H1 (cell line): ENCODE measurements around the gene TXNDC8. TPM values are rescaled to one million over a fixed set of nuclear protein-coding genes. Genes with fewer than 3 reads are reported as not detected.

Experiments used
- CTCF ChIA-PET: fragments of 300-600 bp; sonication (Branson Sonifier 250); formaldehyde crosslinking; loops from one replicate; lab custom pipeline; 2021; ENCODE audit not compliant: partially characterized antibody; lab: Charles Lee
- POLR2A ChIA-PET: fragments of 300-600 bp; sonication (Branson Sonifier 250); formaldehyde crosslinking; loops from one replicate; lab custom pipeline; 2021; ENCODE audit warnings: inconsistent platforms; ENCODE audit not compliant: partially characterized antibody; lab: Charles Lee
- DNase-seq, 2 experiments: peaks; one replicate each; pipeline versions ENCODE4 v3.0.0 to v3.0.0-alpha.2; 2010 to 2022; ENCODE audit warnings: low spot score in 2 of 2, low read depth in 1 of 2, mixed read lengths in 1 of 2
- FAIRE-seq: peaks from 2 replicates; lab custom pipeline; 2011; peaks lifted over from hg19 to GRCh38; lab: Jason Lieb, UNC
- H2AFZ ChIP-seq: 2 replicates; pipeline ENCODE4 v1.8.1; 2012; ENCODE audit warnings: low read length, inconsistent platforms
- H2AK5ac ChIP-seq: 2 replicates; pipeline ENCODE4 v1.6.1; 2013; ENCODE audit warnings: low read depth, low read length
- H2BK120ac ChIP-seq: replicated peaks from 2 replicates; pipeline ENCODE3; 2013; ENCODE audit warnings: low read depth, low read length, inconsistent platforms
- H2BK12ac ChIP-seq: 2 replicates; pipeline ENCODE4 v1.6.1; 2013; ENCODE audit warnings: low read depth, low read length
- H2BK15ac ChIP-seq: 2 replicates; pipeline ENCODE4 v1.6.1; 2013; ENCODE audit warnings: low read length
- H2BK20ac ChIP-seq: 2 replicates; pipeline ENCODE4 v1.6.1; 2013; ENCODE audit warnings: low read length
- H2BK5ac ChIP-seq: 2 replicates; pipeline ENCODE4 v1.6.1; 2013; ENCODE audit warnings: low read depth, low read length
- H3K14ac ChIP-seq: 2 replicates; pipeline ENCODE4 v1.6.1; 2013; ENCODE audit warnings: inconsistent platforms; ENCODE audit not compliant: insufficient read length
- H3K18ac ChIP-seq: 2 replicates; pipeline ENCODE4 v1.6.1; 2013; ENCODE audit warnings: low read length; ENCODE audit errors: extremely low read depth
- H3K23ac ChIP-seq: 2 replicates; pipeline ENCODE4 v1.6.1; 2013; ENCODE audit warnings: inconsistent platforms; ENCODE audit not compliant: insufficient read length
- H3K23me2 ChIP-seq: 2 replicates; pipeline ENCODE4 v1.6.1; 2013; ENCODE audit warnings: low read depth, low read length
- H3K27ac ChIP-seq: 2 replicates; pipeline ENCODE4 v1.6.1; 2011; ENCODE audit warnings: low read depth, low read length, inconsistent platforms
- H3K27me3 ChIP-seq, 4 experiments: replicated peaks in 1 of 4; 1 replicate in 1 of 4; 2 replicates in 3 of 4; pipeline versions ENCODE4 v1.6.1 to v1.8.1; 2011 to 2013; ENCODE audit warnings: low read length in 3 of 4, mild to moderate bottlenecking in 3 of 4, inconsistent platforms in 2 of 4, mixed read lengths in 2 of 4, moderate library complexity in 1 of 4; ENCODE audit not compliant: control insufficient read depth in 3 of 4, insufficient read depth in 3 of 4; ENCODE audit errors: extremely low read depth in 1 of 4
- H3K36me3 ChIP-seq, 4 experiments: 2 replicates each; pipeline versions ENCODE4 v1.6.1 to v1.8.1; 2011 to 2013; ENCODE audit warnings: mild to moderate bottlenecking in 4 of 4, low read length in 3 of 4, moderate library complexity in 2 of 4, control low read depth in 1 of 4, inconsistent platforms in 1 of 4; ENCODE audit not compliant: insufficient read depth in 4 of 4, control insufficient read depth in 2 of 4
- H3K4ac ChIP-seq: replicated peaks from 2 replicates; pipeline ENCODE3; 2013; ENCODE audit warnings: low read length, low read depth, mixed read lengths, inconsistent platforms; ENCODE audit not compliant: insufficient read length
- H3K4me1 ChIP-seq, 4 experiments: replicated peaks in 1 of 4; 1 replicate in 1 of 4; 2 replicates in 3 of 4; pipeline versions ENCODE4 v1.6.1 to v1.8.1; 2011 to 2013; ENCODE audit warnings: low read length in 3 of 4, inconsistent platforms in 2 of 4, mixed read lengths in 1 of 4; ENCODE audit not compliant: insufficient read depth in 4 of 4, control insufficient read depth in 3 of 4
- H3K4me2 ChIP-seq, 2 experiments: 2 replicates each; pipeline versions ENCODE4 v1.6.1 to v1.8.1; 2011 to 2013; ENCODE audit warnings: low read depth in 2 of 2, low read length in 2 of 2, control low read depth in 1 of 2, inconsistent platforms in 1 of 2, mild to moderate bottlenecking in 1 of 2; ENCODE audit not compliant: insufficient read depth in 1 of 2
- H3K4me3 ChIP-seq, 4 experiments: fragments of 200-600, 300-600 bp in 1 of 4; sonication (generic), shearing (Covaris generic), sonication (Bioruptor Twin) in 1 of 4; 2 replicates each; pipeline versions ENCODE4 v1.5.1 to v1.8.1; 2011 to 2016; ENCODE audit warnings: low read length in 4 of 4, low read depth in 3 of 4, control low read depth in 2 of 4, inconsistent platforms in 2 of 4, mild to moderate bottlenecking in 2 of 4, mixed read lengths in 1 of 4, moderate library complexity in 1 of 4; ENCODE audit not compliant: insufficient read depth in 2 of 4; ENCODE audit errors: extremely low read depth in 1 of 4
- H3K56ac ChIP-seq: replicated peaks from 2 replicates; pipeline ENCODE3; 2013; ENCODE audit warnings: low read depth, mild to moderate bottlenecking, mixed read lengths, low read length, inconsistent platforms; ENCODE audit not compliant: insufficient read length
- H3K79me1 ChIP-seq: 2 replicates; pipeline ENCODE4 v1.6.1; 2013; ENCODE audit warnings: low read depth, low read length, control low read depth
- H3K79me2 ChIP-seq, 2 experiments: 2 replicates each; pipeline versions ENCODE4 v1.6.1 to v1.8.1; 2012 to 2013; ENCODE audit warnings: low read length in 2 of 2, mild to moderate bottlenecking in 2 of 2, inconsistent platforms in 1 of 2; ENCODE audit not compliant: insufficient read depth in 2 of 2, control insufficient read depth in 1 of 2
- H3K9ac ChIP-seq, 4 experiments: replicated peaks in 1 of 4; 1 replicate in 1 of 4; 2 replicates in 3 of 4; pipeline versions ENCODE4 v1.6.1 to v1.8.1; 2011 to 2013; ENCODE audit warnings: low read depth in 3 of 4, low read length in 3 of 4, control low read depth in 2 of 4, mild to moderate bottlenecking in 2 of 4, moderate library complexity in 2 of 4, inconsistent platforms in 1 of 4; ENCODE audit errors: extremely low read depth in 1 of 4
- H3K9me3 ChIP-seq, 2 experiments: 2 replicates each; pipeline versions ENCODE4 v1.6.1 to v1.8.1; 2012 to 2013; ENCODE audit warnings: mild to moderate bottlenecking in 2 of 2, moderate library complexity in 2 of 2, control low read depth in 1 of 2, inconsistent platforms in 1 of 2, low read depth in 1 of 2, low read length in 1 of 2, mixed read lengths in 1 of 2; ENCODE audit not compliant: insufficient read depth in 2 of 2
- H4K20me1 ChIP-seq, 2 experiments: replicated peaks in 1 of 2; 2 replicates each; pipeline versions ENCODE3 to v1.8.1; 2011 to 2013; ENCODE audit warnings: inconsistent platforms in 2 of 2, low read length in 2 of 2, mild to moderate bottlenecking in 1 of 2; ENCODE audit not compliant: insufficient read depth in 2 of 2, control insufficient read depth in 1 of 2
- H4K5ac ChIP-seq: 2 replicates; pipeline ENCODE4 v1.6.1; 2013; ENCODE audit warnings: low read length, low read depth, mixed read lengths, inconsistent platforms; ENCODE audit not compliant: insufficient read length
- H4K8ac ChIP-seq: 2 replicates; pipeline ENCODE4 v1.8.0; 2013; ENCODE audit warnings: mild to moderate bottlenecking, moderate library complexity, low read length, inconsistent platforms; ENCODE audit not compliant: insufficient read depth; ENCODE audit errors: extremely low read depth
- H4K91ac ChIP-seq: replicated peaks from 2 replicates; pipeline ENCODE3; 2013; ENCODE audit warnings: low read length, mixed read lengths, inconsistent platforms; ENCODE audit not compliant: insufficient read length
- SP2 ChIP-seq: IDR thresholded peaks from 2 replicates; pipeline ENCODE4 v1.6.1; 2012; ENCODE audit warnings: mild to moderate bottlenecking, low read length, inconsistent platforms
- WGBS, 2 experiments: shearing (Covaris generic) in 1 of 2; methylation state at CpG; one replicate each; pipeline versions ENCODE4 v1.1.6 to v1.1.7; 2013 to 2015; ENCODE audit warnings: low lambda C conversion rate in 2 of 2, mixed read lengths in 2 of 2, inconsistent platforms in 1 of 2, low coverage in 1 of 2, missing lambda C conversion rate in 1 of 2; ENCODE audit not compliant: insufficient replicate concordance in 2 of 2, insufficient coverage in 1 of 2, insufficient read length in 1 of 2; ENCODE audit errors: extremely low coverage in 1 of 2, missing lambda C conversion rate in 1 of 2; 5-methylcytosine and 5-hydroxymethylcytosine counted together
- polyA plus RNA-seq, 7 experiments: library from polyadenylated mRNA; depleted of rRNA in 3 of 7; stranded (reverse) in 5 of 7; unstranded in 2 of 7; fragments of >200 nt in 5 of 7; fragments of 200-250 nt in 2 of 7; gene quantifications; 1 replicate in 5 of 7; 2 replicates in 1 of 7; 4 replicates in 1 of 7; pipeline versions ENCODE4 v1.2.1 to v1.2.3, GENCODE V29; 2011 to 2013; ENCODE audit warnings: missing spikeins in 2 of 7, mixed read lengths in 2 of 7
- total RNA-seq: library from RNA; stranded (reverse); fragmentation: NEBNext Ultra II Directional; extraction: Animal tissue kit (Norgen Biotek cat#: 25700); gene quantifications from 2 replicates; pipeline ENCODE4 v1.2.1, GENCODE V29; 2021

Gene TXNDC8
- total and polyA plus RNA-seq, 2 of the 8 experiments (the other 6 are each of a cell fraction or from before 2014, with no cell fraction given) = not detected

DNA sequence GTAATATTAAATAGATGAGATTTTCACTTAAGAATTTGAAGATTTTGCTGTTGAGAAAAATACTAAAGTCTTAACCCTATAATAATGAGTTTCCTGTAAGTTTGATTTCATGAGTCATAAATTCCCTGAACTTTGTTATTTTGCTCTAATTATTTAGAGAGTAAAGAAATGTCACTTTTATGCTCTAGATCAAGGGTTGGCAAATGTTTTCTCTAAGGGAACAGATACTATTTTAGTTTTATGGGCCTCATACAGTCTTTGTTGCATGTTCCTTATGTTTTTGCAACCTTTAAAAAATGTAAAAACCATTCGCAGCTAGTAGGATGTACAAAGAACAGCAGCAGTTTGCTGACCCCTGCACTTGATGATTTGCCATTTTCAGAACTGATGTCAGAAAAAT, 480 bp upstream of the TXNDC8 start:
- no peaks in the 10 kb centered on the region for H3K36me3 ChIP-seq
- no peak overlapping the region for H3K14ac ChIP-seq
- H3K27me3 ChIP-seq = no peaks in the 10 kb centered on the region
- DNase-seq (no peak), FAIRE-seq (no peak)
- H4K8ac ChIP-seq = no peak overlapping the region
- no peak overlapping the region for H3K27ac ChIP-seq
- no peaks in the 10 kb centered on the region for H3K23me2 ChIP-seq
- POLR2A ChIA-PET = no interaction called here
- no peak overlapping the region for H3K23ac ChIP-seq
- H2BK12ac ChIP-seq = no peak overlapping the region
- no peak overlapping the region for H2BK20ac ChIP-seq
- CTCF ChIA-PET = no interaction called here
- WGBS, 2 experiments = 94% methylated on average over 1 of the region's 1 CpG; no CpG with 5 or more reads in 1 of the 2 experiments
- no peak overlapping the region for H3K56ac ChIP-seq
- H4K91ac ChIP-seq = no peak overlapping the region
- no peak overlapping the region for H3K18ac ChIP-seq
- no peaks in the 10 kb centered on the region for H3K79me2 ChIP-seq
- H4K5ac ChIP-seq = no peak overlapping the region
- no peak overlapping the region for H2BK120ac ChIP-seq
- H2BK15ac ChIP-seq = no peak overlapping the region
- H2BK5ac ChIP-seq = no peak overlapping the region
- H3K9ac ChIP-seq = no peak overlapping the region
- TF ChIP-seq SP2 = no peak
- TF ChIP-seq, all 59 proteins: peak for 0
- Histone ChIP-seq H2AFZ (no peak overlapping the region), H3K79me1 (no peaks in the 10 kb centered on the region), H3K4me1 (no peaks in the 10 kb centered on the region), H4K20me1 (no peaks in the 10 kb centered on the region), H2AK5ac (no peak overlapping the region), H3K4ac (no peak overlapping the region), H3K9me3 (no peaks in the 10 kb centered on the region), H3K4me2 (no peak overlapping the region), H3K4me3 (no peak overlapping the region)
